Nephron progenitor cell (in vitro differentiated cells): ENCODE results near the gene MCM9.
A peak's percentile ranks its signal among the peaks of the same experiment; 100 is the strongest.

Experiments used
- DNase-seq: peaks from one replicate; pipeline ENCODE4 v3.0.0; 2021
- H3K27ac Mint-ChIP-seq: 2 replicates; pipeline ENCODE4 v1.8.0; 2021; ENCODE audit warnings: mild to moderate bottlenecking, moderate library complexity, mixed read lengths
- H3K27me3 Mint-ChIP-seq: 2 replicates; pipeline ENCODE4 v1.8.0; 2021; ENCODE audit warnings: mild to moderate bottlenecking, low read depth, mixed read lengths; ENCODE audit not compliant: poor library complexity
- H3K36me3 Mint-ChIP-seq: 2 replicates; pipeline ENCODE4 v1.8.0; 2021; ENCODE audit warnings: low read depth, mixed read lengths
- H3K4me1 Mint-ChIP-seq: 2 replicates; pipeline ENCODE4 v1.8.0; 2021; ENCODE audit warnings: mixed read lengths
- H3K4me3 Mint-ChIP-seq: 2 replicates; pipeline ENCODE4 v1.8.0; 2021; ENCODE audit warnings: mild to moderate bottlenecking, moderate library complexity, mixed read lengths
- H3K9me3 Mint-ChIP-seq: 2 replicates; pipeline ENCODE4 v1.8.0; 2021; ENCODE audit warnings: mild to moderate bottlenecking, moderate library complexity, mixed read lengths
- CTCF ChIP-seq: fragments of 200-600 bp; sonication (generic); IDR thresholded peaks from 2 replicates; pipeline ENCODE4 v1.5.0; 2021; ENCODE audit warnings: antibody characterized with exemption

The MCM9 gene

GRCh38 chr6:118934461-118935330, at the start of gene MCM9:
MCM9 (minus strand) TSS chr6:118935159; CDS start chr6:118931723, 3,436 bp downstream.
- DNase-seq, result peak; percentile 96
- H3K36me3 Mint-ChIP-seq, result peaks cover 56% of the 10 kb centered on the region
- H3K27ac Mint-ChIP-seq, result peak within 1 kb of the TSS; percentile 99
- H3K4me1 Mint-ChIP-seq, result peaks cover 25% of the 10 kb centered on the region
- H3K4me3 Mint-ChIP-seq, result peak within 1 kb of the TSS; percentile 95
- no peak for TF ChIP-seq CTCF
- H3K27me3 Mint-ChIP-seq, result peaks cover 2% of the 10 kb centered on the region
- H3K9me3 Mint-ChIP-seq, result peaks cover 33% of the 10 kb centered on the region

GRCh38 chr6:118984342-118984741, 49.4 kb upstream of the MCM9 start:
- no peak for TF ChIP-seq CTCF
- Mint-ChIP-seq H3K4me3 (no peak overlapping the region), H3K9me3 (no peaks in the 10 kb centered on the region), H3K27ac (no peak overlapping the region), H3K4me1 (no peaks in the 10 kb centered on the region), H3K36me3 (no peaks in the 10 kb centered on the region), H3K27me3 (no peaks in the 10 kb centered on the region)
- DNase-seq, result no peak

- Mint-ChIP-seq H3K27me3 (no peaks in the 10 kb centered on the region), H3K9me3 (no peaks in the 10 kb centered on the region), H3K4me1 (no peaks in the 10 kb centered on the region)
These were observed 47.6 kb upstream of the MCM9 start for GRCh38 chr6:118982575-118982911.

GRCh38 chr6:118981884-118982574, 47.1 kb upstream of the MCM9 start:
- no peaks in the 10 kb centered on the region for H3K27me3 Mint-ChIP-seq
- no peaks in the 10 kb centered on the region for H3K4me1 Mint-ChIP-seq
- TF ChIP-seq CTCF, result no peak
- H3K4me3 Mint-ChIP-seq, result no peak overlapping the region
- no peaks in the 10 kb centered on the region for H3K36me3 Mint-ChIP-seq
- no peak overlapping the region for H3K27ac Mint-ChIP-seq
- no peaks in the 10 kb centered on the region for H3K9me3 Mint-ChIP-seq
- no peak for DNase-seq

More at GRCh38 chr6:118982575-118982911, 47.6 kb upstream of the MCM9 start:
- no peak for TF ChIP-seq CTCF
- DNase-seq, result no peak
- Mint-ChIP-seq H3K36me3 (no peaks in the 10 kb centered on the region), H3K27ac (no peak overlapping the region), H3K4me3 (no peak overlapping the region)

GRCh38 chr6:118980063-118980462, 45.1 kb upstream of the MCM9 start:
- H3K36me3 Mint-ChIP-seq, result peaks cover 5% of the 10 kb centered on the region
- no peak overlapping the region for H3K27ac Mint-ChIP-seq
- no peaks in the 10 kb centered on the region for H3K9me3 Mint-ChIP-seq
- H3K4me1 Mint-ChIP-seq, result no peaks in the 10 kb centered on the region
- DNase-seq, result no peak
- H3K27me3 Mint-ChIP-seq, result no peaks in the 10 kb centered on the region
- TF ChIP-seq CTCF, result no peak
- H3K4me3 Mint-ChIP-seq, result no peak overlapping the region
